Mesodermal cell (in vitro differentiated cells): ENCODE data around the gene BRCA1.
"Not testable (repeated sequence)": the region's sequence is repeated elsewhere in the genome, so short reads cannot be mapped to it uniquely, and the experiment has no call there.

ENCODE experiments used
- H3K27ac ChIP-seq: 2 replicates; pipeline ENCODE4 v1.7.0; 2013; ENCODE audit warnings: mild to moderate bottlenecking, low read depth, low read length, moderate library complexity; ENCODE audit not compliant: severe bottlenecking
- H3K36me3 ChIP-seq: 2 replicates; pipeline ENCODE4 v1.7.1; 2013; ENCODE audit warnings: mild to moderate bottlenecking, low read length, moderate library complexity; ENCODE audit not compliant: control insufficient read depth, insufficient read depth
- H3K4me1 ChIP-seq: one replicate; pipeline ENCODE4 v1.7.1; 2013; ENCODE audit warnings: mild to moderate bottlenecking, low read length; ENCODE audit not compliant: insufficient read depth, control insufficient read depth, poor library complexity, severe bottlenecking
- H3K4me3 ChIP-seq: 2 replicates; pipeline ENCODE4 v1.7.0; 2013; ENCODE audit warnings: low read length, control low read depth, mild to moderate bottlenecking; ENCODE audit not compliant: insufficient read depth, poor library complexity, severe bottlenecking; ENCODE audit errors: extremely low read depth
- H3K9me3 ChIP-seq: 2 replicates; pipeline ENCODE4 v1.7.1; 2013; ENCODE audit warnings: mild to moderate bottlenecking, low read length, moderate library complexity; ENCODE audit not compliant: control insufficient read depth
- WGBS, 2 experiments: methylation state at CpG; one replicate each; pipeline ENCODE4 v1.1.5; 2013; ENCODE audit warnings: missing lambda C conversion rate in 2 of 2; ENCODE audit not compliant: insufficient coverage in 2 of 2; 5-methylcytosine and 5-hydroxymethylcytosine counted together

BRCA1 gene

DNA sequence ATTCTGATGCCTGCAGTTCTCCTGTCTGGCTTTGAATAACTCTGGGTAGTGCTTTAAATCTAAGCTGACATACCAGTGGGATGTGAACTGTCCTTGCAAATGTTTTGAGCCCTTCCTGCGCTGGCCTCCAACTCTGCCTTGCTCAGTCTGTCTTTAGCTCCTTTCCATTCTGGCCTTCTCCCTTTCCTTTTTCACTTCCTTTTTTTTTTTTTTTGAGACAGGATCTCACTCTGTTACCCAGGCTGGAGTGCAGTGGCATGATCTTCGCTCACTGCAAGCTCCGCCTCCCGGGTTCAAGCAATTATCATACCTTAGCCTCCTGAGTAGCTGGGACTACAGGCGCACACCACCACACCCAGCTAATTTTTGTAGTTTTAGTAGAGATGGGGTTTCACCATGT is 8.3 kb upstream of the BRCA1 start:
- not testable (repeated sequence) for H3K4me1 ChIP-seq, H3K9me3 ChIP-seq, H3K4me3 ChIP-seq, H3K27ac ChIP-seq
- peaks cover 21% of the 10 kb centered on the region for H3K36me3 ChIP-seq
- WGBS, 2 experiments: 83 to 100% methylated on average over 1 of the region's 5 CpGs

DNA sequence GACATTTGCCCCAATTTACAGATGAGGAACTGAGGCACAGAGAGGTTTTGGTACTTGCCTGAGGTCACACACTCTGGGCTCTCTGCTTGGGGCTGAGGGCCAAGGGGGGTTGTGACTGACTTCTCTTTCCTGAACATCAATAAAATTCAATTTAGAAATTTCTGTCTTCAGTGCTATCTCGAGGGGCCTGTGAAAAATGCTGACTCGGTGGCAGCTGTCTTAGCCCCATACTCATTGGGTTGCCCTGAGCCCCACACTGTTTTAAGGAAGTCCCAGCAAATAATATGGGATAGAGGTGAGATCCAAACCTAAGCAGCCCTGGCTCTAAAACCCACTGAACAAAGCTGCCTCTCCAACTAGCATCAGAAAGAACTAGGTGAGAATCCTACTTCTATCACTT is 7.0 kb upstream of the BRCA1 start:
- Histone ChIP-seq H3K27ac (no peak overlapping the region), H3K9me3 (no peaks in the 10 kb centered on the region), H3K4me1 (no peaks in the 10 kb centered on the region), H3K4me3 (no peak overlapping the region), H3K36me3 (peaks cover 21% of the 10 kb centered on the region)
- 100% methylated on average over 1 to 2 of the region's 2 CpGs for WGBS, 2 experiments

DNA sequence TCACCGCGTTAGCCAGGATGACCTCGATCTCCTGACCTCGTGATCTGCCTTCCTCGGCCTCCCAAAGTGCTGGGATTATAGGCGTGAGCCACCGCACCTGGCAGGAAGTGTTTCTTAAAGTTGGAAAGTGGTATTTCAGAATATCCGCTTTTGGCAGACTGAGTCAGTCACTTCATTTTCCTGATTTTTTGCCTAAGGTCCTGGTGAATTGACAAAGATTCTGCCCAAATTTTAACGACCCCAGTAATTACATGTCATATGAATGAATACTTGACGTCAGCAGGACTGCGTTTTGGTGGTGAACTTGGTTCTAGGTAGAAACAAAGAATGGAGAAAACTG is 4.5 kb upstream of the BRCA1 start:
- 87 to 97% methylated on average over 7 to 10 of the region's 11 CpGs for WGBS, 2 experiments
- no peaks in the 10 kb centered on the region for H3K9me3 ChIP-seq
- H3K4me3 ChIP-seq: no peak overlapping the region
- H3K36me3 ChIP-seq: peaks cover 11% of the 10 kb centered on the region
- H3K4me1 ChIP-seq: peaks cover 5% of the 10 kb centered on the region
- H3K27ac ChIP-seq: no peak overlapping the region

DNA sequence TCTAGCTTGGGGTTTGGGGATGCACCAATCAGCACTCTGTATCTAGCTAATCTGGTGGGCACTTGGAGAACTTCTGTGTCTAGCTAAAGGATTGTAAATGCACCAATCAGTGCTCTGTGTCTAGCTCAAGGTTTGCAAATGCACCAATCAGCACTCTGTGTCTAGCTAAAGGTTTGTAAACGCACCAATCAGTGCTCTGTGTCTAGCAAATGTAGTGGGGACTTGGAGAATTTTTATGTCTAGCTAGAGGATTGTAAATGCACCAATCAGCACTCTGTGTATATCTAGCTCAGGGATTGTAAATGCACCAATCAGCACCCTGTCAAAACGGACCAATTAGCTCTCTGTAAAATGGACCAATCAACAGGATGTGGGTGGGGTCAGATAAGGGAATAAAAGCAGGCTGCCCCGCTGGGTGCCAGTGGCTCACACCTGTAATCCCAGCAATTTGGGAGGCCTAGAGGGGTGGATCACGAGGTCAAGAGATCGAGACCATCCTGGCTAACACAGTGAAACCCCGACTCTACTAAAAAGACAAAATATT is 2.2 kb upstream of the BRCA1 start:
- not testable (repeated sequence) for H3K9me3 ChIP-seq, H3K4me1 ChIP-seq, H3K27ac ChIP-seq, H3K36me3 ChIP-seq, H3K4me3 ChIP-seq
- 94 to 100% methylated on average over 3 to 5 of the region's 6 CpGs for WGBS, 2 experiments

DNA sequence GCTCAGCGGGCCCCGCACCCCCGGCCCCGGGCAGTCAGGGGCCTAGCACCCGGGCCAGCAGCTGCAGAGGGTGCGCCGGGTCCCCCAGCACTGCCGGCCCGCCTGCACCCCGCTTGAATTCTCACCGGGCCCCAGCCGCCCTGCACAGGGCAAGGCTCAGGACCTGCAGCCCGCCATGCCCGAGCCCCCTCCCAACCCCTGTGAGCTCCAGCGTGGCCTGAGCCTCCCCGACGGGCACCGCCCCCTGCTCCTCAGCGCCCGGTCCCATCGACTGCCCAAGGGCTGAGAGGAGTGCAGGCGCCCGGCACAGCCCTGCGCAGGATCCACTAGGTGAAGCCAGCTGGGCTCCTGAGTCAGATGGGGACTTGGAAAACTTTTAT is 1.7 kb upstream of the BRCA1 start:
- H3K4me1 ChIP-seq: peaks cover 5% of the 10 kb centered on the region
- H3K36me3 ChIP-seq: peaks cover 10% of the 10 kb centered on the region
- no peaks in the 10 kb centered on the region for H3K9me3 ChIP-seq
- WGBS, 2 experiments: 99% methylated on average over 22 to 23 of the region's 24 CpGs
- H3K27ac ChIP-seq: no peak overlapping the region
- H3K4me3 ChIP-seq: no peak overlapping the region

DNA sequence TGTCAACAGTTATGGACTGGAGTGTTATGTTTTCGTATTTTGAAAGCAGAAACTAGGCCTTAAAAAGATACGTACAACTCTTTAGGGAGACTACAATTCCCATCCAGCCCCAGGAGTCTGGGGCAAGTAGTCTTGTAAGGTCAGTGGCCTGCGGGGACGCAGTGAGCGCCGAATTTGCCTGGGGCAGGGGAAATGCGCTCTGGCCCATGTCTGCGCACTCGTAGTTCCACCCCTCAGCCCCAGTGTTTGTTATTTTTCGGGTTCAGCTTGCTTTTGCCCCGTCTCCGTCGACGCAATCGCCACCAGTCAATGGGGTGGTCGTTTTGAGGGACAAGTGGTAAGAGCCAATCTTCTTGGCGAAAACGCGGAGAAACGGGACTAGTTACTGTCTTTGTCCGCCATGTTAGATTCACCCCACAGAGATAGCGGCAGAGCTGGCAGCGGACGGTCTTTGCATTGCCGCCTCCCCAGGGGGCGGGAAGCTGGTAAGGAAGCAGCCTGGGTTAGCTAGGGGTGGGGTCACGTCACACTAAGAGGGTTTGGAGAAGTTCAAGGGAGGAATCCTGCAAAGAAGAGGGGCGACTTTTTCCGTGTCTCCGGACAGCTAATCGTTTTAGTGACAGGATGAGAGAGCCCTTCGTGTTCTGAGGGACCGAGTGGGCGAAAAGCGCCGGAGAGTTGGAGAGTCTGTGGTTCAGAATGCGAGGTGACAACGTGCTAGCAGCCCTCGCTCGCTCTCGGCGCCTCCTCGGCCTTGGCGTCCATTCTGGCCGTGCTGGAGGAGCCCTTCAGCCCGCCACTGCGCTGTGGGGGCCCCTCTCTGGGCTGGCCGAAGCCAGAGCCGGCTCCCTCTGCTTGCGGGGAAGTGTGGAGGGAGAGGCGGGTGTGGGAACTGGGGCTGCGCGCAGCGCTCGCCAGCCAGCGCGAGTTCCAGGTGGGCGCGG is 1.1 kb upstream of the BRCA1 start:
- WGBS, 2 experiments: 95% methylated on average over 43 to 53 of the region's 59 CpGs
- Histone ChIP-seq H3K27ac (peak overlapping the region; percentile 86), H3K4me3 (peak overlapping the region; percentile 76), H3K36me3 (peaks cover 10% of the 10 kb centered on the region), H3K4me1 (peaks cover 5% of the 10 kb centered on the region), H3K9me3 (no peaks in the 10 kb centered on the region)

DNA sequence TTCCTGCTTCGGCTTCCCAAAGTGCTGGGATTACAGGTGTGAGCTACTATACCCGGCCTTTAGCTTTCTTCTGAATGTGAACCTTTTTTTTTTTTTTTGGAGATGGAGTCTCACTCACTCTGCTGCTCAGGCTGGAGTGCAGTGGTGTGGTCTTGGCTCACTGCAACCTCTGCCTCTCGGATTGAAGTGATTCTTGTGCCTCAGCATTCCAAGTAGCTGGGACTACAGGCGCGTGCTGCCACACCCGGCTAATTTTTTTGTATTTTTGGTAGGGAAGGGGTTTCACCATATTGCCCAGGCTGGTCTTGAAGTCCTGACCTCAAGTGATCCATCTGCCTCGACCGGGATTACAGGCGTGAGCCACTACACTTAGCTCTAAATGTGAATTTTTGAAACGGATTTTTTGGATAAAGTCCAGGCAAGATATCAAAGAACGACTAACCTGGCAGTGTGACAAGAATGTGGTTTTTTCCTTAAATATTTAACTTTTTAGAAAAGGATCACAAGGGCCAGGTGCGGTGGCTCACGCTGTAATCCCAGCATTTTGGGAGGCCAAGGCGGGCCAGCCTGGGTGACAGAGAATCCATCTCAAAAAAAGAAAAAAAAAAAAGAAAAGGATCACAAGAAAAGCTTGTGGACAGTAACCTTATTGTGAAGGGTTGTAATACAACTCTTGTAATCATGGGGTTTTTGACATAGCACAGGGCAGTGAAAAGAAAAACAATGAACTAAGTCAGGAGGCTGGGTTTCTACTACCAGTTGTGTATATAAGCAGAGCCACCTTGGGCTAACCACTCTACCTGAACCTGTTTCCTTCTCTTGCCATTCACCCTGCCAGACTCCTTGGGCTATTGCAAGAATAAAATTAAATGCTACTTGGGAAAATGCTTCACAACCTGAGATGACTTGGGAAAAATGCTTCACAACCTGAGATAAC is 6.2 kb downstream of the BRCA1 start:
- H3K4me1 ChIP-seq: no peaks in the 10 kb centered on the region
- peaks cover 18% of the 10 kb centered on the region for H3K36me3 ChIP-seq
- H3K4me3 ChIP-seq: no peak overlapping the region
- WGBS, 2 experiments: 89 to 95% methylated on average over 8 to 10 of the region's 14 CpGs
- no peak overlapping the region for H3K27ac ChIP-seq
- no peaks in the 10 kb centered on the region for H3K9me3 ChIP-seq

DNA sequence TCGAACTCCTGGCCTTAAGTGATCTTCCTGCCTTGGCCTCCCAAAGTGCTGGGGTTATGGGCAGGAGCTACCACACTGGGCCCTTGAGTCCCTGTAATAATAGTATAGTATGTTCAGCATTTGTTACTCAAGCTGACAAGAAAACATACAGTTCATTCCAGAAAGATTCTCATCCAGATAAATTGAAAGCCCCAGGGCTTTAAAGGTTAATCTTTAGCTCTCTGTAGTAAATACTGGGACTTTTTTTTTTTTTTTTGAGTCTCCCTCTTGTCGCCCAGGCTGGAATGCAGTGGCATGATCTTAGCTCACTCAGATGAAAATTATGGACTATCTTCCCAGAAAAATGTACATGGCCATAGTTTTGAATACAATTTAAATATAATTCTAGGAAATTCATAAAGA is 11.0 kb downstream of the BRCA1 start:
- H3K4me3 ChIP-seq: no peak overlapping the region
- H3K9me3 ChIP-seq: no peaks in the 10 kb centered on the region
- no peak overlapping the region for H3K27ac ChIP-seq
- 71 to 100% methylated on average over 1 of the region's 2 CpGs for WGBS, 2 experiments
- H3K4me1 ChIP-seq: no peaks in the 10 kb centered on the region
- H3K36me3 ChIP-seq: peaks cover 33% of the 10 kb centered on the region

DNA sequence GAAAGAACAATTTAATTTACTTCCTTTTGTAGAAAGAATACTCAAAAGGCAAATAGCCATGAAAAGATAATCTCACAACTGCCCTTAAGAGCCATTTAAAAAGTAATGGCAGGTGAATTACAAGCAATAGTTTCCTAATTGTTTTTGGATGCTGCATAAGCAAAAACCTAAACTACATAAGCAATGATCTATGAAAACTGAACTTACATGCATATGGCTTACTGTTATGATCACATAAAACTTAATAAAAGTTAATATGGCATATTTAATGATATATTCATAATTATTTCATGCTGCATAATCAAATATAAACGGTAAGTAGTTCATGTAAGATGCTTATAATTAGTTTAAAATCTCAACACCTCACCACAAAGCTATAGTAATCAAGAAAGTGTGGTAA is 18.6 kb downstream of the BRCA1 start:
- Histone ChIP-seq H3K27ac (no peak overlapping the region), H3K36me3 (peaks cover 45% of the 10 kb centered on the region), H3K4me1 (no peaks in the 10 kb centered on the region), H3K9me3 (no peaks in the 10 kb centered on the region), H3K4me3 (no peak overlapping the region)
- no CpG with 5 or more reads among the region's 1 CpG for WGBS, 2 experiments

DNA sequence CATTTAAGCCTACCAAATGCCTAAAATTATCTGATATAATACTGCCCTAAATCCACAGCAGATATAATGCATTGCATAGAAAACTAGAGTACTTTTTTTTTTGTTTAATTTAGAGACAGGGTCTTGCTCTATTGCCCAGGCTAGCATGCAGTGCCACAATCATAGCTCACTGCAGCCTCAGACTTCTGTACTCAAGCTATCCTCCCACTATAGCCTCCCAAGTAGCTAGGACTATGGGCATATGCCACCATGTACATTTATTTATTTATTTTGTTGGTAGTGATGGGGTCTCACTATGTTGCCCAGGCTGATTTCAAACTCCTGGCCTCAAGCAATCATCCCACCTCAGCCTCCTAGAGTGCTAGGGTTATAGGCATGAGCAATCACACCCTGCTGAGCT is 20.0 kb downstream of the BRCA1 start:
- peaks cover 45% of the 10 kb centered on the region for H3K36me3 ChIP-seq
- H3K9me3 ChIP-seq: no peaks in the 10 kb centered on the region
- no peaks in the 10 kb centered on the region for H3K4me1 ChIP-seq
- no peak overlapping the region for H3K27ac ChIP-seq
- H3K4me3 ChIP-seq: no peak overlapping the region
